ENCODE measurements around the gene SCN8A.

SCN8A gene

GRCh38 chr12:51838036-51838435 is 247.0 kb downstream of the SCN8A start:
- no peak for DNase-seq

GRCh38 chr12:51838762-51839161 is 247.7 kb downstream of the SCN8A start:
- DNase-seq, result no peak

GRCh38 chr12:51839310-51839947 is 248.4 kb downstream of the SCN8A start:
- DNase-seq, result no peak

DNA sequence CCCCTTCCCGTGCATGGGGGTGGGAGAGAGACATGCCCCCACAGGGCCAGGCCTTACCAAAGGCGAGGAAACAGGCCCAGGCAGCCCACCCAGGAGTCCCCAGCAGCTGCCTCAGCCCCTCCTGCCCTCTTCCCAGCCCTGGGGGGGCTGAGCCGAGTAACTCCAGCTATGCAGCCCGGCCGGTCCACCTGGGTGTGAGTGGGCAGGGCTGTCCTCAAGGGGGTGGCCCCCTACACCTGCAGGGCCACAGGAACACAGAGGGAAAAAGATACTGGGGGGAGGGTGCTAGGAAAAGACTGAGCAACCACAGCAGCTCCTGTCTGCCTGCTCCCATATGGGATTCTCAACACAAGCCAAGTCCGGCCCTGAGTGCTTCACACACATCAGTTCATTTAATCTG is 249.9 kb downstream of the SCN8A start:
- DNase-seq, result no peak

DNA sequence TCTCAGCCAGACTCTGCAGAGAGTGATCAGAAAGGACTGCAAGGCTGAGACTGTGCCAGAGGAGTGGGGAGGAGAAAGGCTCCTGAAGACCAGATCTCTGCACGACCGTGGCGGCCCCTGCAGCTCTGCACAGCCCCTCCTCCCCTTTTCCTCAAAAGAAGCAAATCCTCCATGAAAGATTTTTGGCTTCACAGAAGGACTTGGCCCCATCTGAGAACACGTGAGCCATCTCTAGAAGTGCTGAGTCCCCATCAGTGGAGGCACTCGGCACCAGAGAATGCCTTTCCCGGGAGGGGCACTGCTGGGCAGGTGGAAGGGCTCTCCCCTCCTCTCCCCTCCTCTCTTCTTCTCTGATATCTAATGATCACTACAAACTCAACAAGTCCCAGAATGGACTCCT is 250.7 kb downstream of the SCN8A start:
- DNase-seq, result no peak

GRCh38 chr12:51844854-51845253 is 253.8 kb downstream of the SCN8A start:
- no peak for DNase-seq

GRCh38 chr12:51845482-51845881 is 254.4 kb downstream of the SCN8A start:
- DNase-seq, result no peak

DNA sequence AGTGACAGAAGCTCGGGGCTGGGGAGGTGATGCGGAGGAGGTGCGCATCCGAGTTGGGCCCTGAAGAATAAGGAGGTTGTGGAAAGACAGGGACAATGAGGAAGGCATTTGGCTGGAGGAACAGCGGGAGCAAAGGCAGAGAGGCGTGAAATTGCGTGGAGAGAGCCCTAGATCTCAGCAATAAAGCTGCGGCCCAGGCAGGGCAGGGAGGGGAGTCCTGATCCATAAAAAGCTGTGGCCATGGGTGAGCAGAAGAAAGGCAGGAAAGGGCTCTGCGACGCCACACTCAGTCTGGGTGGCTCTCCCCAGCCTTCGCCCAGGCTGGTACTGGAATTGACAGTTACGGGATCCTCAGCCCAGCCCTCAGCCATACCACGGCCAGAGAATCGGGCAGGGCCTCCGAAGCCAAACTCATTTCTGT is 255.2 kb downstream of the SCN8A start:
- DNase-seq, result no peak

- DNase-seq, result no peak
Observed at GRCh38 chr12:51846911-51847642, 256.0 kb downstream of the SCN8A start.

- DNase-seq, result no peak
Observed at GRCh38 chr12:51847643-51848325, 256.8 kb downstream of the SCN8A start.

GRCh38 chr12:51848326-51848727 is 257.3 kb downstream of the SCN8A start, which contains the start of gene FIGNL2:
TSS of gene FIGNL2 (minus strand) at chr12:51848718. CDS start at chr12:51822413, 26,305 bp downstream.
- DNase-seq, result no peak

DNA sequence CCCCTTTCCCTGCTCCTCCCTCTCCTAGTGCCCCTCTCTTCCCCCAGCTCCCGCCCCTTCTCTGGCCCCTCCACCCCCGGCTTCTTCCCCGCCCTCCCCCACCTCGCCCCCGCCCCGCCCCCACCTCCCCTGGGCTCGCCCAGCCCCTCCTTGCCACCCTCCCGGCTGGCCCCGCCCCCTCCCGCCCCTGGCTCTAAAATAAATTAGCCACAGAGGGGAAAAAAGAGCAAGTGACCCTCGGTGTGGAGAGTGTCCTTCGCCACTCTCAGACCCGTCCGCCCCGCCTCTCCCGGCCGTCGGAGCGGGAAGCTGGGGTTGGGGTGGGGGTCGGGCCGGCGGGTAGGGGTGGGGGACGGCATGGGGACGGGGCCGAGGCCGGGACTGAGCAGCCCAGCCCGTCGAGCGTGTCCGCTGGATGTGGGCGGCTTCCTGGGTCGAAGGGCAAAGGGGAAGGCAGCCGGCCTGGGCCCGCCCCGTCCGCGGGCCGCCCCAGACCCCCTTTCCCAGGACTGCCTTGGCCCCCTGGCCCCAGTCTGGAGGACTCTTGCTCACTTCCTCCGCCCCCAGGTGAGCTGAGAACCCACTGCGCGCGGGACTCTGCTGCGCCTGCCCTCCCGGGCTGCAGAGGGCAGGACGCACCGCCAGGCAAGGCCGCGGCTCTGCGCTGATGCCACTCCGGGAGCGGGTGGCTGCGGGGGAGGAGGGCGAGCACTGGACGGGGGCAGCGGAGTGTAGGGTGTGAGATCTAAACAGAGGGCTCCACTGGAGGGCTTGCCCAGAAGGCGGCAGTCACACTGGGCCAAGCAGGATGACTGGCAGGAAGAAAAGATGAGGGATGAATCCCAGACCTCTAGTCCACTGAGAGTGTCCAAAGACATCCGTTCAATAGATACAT is 258.1 kb downstream of the SCN8A start:
- DNase-seq, result no peak

DNA sequence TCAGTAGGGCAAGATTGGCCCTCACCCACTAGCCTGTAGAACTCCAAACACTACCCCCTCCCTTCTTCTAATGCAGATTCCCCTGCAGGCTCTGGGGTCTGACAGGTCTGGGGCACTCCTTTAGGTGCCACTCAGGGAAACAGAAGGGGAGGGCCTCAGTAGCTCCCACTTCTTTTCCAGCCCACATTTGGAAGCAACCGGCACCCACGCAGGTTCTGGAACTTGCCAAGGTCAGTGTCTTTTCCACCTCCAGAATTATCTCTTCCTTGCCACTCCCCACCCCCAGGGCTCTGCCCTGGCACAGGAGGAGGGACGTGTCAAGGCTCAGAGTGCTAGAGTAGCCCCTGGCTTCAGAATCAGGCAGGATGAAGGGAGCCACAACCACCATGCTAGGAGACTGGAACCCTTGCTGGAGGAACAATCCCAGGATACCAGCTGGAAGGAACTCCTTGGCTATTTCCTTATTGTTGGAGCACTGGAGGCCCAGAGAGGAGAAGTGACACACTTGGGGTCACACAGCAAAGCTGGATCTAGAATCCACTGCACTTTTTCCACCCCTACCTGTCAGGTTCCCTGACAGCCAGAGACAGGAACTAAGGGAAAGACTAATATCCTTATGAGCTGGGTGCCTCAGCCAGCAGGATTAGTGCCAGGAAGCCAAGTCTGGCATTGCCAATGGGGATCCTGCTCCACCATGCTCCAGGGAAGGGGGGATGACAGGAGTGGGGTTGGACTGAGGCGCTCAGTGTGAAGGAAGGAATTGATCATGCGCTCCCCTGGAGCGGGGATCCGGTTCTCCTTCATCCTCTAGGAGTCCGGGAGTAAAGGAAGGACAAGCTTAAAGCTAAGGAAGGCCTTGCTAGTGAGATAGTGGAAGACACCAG is 259.3 kb downstream of the SCN8A start:
- no peak for DNase-seq

DNA sequence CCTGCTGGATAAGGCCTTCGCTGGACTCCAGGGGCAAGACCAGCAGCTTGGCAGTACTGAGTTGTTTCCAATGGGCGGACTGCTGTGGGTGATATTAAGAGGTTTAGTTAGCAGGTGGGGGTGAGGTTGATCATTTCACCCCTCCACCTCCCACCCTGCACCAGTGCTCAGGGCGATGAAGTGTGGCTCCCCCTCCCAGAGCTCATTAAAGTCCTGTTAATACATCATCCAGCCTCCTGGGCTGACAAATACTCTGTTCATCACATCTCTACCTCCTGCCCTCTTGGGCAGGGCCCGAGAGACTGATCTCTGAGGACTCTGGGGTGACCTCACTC is 259.9 kb downstream of the SCN8A start:
- no peak for DNase-seq

DNA sequence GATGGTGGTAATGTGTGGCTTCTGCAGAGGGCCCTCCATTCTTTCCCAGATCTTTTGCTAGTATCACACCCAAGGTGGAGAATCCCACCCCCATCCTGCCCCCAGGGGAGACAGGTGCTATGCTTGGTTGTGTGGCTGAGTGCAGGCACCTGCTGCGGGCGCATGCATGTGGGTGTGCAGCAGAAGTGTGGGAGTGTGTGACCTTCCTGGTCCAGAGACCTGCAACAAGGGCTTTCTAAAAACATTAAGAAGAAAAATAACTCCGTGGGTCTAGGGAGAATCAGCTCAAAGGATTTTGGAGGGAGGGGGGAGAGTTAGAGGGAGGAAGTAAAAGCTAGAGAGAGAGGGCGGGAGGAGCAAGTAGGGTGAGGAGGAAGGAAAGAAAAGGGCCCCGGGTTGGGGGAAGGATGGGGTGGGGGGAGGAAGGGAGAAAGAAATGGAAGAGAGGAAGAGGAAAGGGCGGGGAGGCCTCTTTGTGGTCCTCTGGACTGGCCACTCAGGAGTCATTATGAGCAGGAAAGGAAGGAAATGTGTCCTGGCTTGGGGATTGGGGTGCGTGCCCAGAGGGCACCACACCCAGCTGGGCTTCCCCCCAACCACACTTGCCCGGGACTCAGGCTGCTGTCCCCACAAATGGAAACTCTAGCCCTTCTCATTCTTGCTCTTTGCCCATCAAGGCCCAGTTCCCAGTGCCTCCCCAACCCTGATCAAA is 260.5 kb downstream of the SCN8A start:
- no peak for DNase-seq

DNA sequence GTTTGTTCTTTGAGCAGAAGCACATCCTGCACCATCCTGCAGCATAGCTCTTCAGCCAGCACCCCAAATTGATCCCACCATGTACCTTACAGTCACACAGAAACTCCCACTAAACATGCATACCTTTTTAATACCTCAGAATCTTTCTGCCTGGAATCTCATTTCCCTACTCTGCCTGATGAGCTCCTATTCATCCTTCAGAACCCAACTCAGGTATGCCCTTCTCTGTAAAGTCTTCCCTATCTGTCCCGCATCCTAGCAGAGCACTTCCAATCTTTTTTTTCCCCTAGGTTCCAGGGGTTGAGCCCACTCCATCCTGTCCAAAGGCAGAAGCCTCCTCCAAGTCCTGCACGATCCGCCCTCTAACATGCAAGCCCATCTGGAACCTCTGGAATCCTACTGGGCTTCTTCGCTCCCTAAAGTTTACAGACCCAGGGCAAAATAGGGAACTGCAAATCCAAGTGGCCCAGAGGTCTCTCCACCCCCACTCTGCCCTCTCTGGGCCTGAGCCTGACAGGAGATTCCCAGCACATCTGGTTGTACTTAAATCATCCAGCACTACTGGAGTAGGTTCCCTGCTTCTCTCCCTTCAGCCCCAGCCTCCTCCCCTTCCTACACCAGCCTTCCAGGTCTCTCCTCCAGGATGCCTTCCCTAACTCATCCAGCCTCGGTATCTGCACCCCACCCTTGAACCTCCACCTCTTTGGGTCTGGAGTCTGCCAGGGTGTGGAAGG is 261.5 kb downstream of the SCN8A start:
- DNase-seq, result no peak

DNA sequence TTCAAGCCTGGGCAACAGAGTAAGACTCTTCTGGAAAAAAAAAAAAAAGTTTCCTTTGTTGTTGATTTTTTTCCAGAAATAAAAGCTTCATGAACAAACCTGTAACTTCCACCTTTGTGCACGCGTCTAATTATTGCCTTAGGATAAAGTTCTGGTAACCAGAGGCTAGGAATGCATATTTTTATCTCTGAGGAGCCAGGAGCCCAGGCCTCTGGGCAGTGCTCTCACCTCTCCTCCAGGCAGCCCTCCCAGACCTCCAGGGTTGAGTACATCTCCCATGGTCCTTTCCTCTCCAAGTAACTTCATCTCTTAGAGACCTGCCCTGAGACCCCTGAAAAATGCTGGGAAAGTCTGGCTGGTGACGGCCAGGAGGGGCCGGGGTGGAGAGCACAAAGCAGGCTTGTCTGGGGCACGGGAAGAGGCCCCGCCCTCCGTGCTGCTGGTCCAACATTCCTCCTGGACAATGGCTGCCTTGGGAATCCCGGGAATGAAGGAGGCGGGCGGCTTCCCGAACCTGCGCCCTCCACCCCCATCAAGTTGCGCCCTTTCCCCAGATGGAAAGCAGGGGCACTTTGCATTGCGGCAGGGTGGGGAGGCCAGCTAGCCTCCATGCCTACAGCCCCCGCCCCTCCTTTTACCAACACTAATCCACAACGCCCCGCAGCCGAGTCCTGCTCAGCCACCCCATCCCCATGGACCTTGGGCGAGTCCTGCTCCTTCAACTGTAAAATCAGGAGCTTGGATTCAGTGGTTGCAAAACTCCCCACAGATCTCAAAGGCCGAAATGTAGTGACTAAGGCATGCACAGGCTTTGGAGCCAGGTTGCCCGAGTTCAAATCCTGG is 264.8 kb downstream of the SCN8A start:
- no peak for DNase-seq

- DNase-seq, result no peak
Observed at GRCh38 chr12:51860986-51861385, 270.0 kb downstream of the SCN8A start.
